GM19463 (cell line): ENCODE results near the gene GUCA1C.

ENCODE experiments used
- ATAC-seq: cut with Tn5 transposase; IDR thresholded peaks from one replicate; pipeline ENCODE4 v1.9.1; 2021; ENCODE audit warnings: mild to moderate bottlenecking, moderate library complexity; ENCODE audit not compliant: unreplicated experiment

Gene GUCA1C

GRCh38 chr3:108914774-108915641 is 38.7 kb downstream of the GUCA1C start:
- ATAC-seq, result peak; percentile 93

GRCh38 chr3:108909799-108910198 is 43.9 kb downstream of the GUCA1C start:
- ATAC-seq, result no peak

GRCh38 chr3:108907194-108907593 is 46.5 kb downstream of the GUCA1C start:
- ATAC-seq, result no peak

GRCh38 chr3:108899530-108899929 is 54.1 kb downstream of the GUCA1C start:
- ATAC-seq, result no peak

- no peak for ATAC-seq
These were observed 55.8 kb downstream of the GUCA1C start for GRCh38 chr3:108897883-108898282.

- ATAC-seq, result no peak
These were observed 58.7 kb downstream of the GUCA1C start for GRCh38 chr3:108894981-108895380.

GRCh38 chr3:108891833-108892232 is 61.8 kb downstream of the GUCA1C start:
- no peak for ATAC-seq

GRCh38 chr3:108887777-108888176 is 65.9 kb downstream of the GUCA1C start:
- no peak for ATAC-seq

GRCh38 chr3:108887121-108887520 is 66.6 kb downstream of the GUCA1C start:
- no peak for ATAC-seq

GRCh38 chr3:108883373-108883772 is 70.3 kb downstream of the GUCA1C start:
- no peak for ATAC-seq

- no peak for ATAC-seq
These were observed 70.9 kb downstream of the GUCA1C start for GRCh38 chr3:108882762-108883161.

- no peak for ATAC-seq
These were observed 73.8 kb downstream of the GUCA1C start for GRCh38 chr3:108879915-108880314.

GRCh38 chr3:108877901-108878300 is 75.8 kb downstream of the GUCA1C start:
- no peak for ATAC-seq

GRCh38 chr3:108863799-108864135 is 89.9 kb downstream of the GUCA1C start:
- ATAC-seq, result no peak

GRCh38 chr3:108862865-108863798 is 90.5 kb downstream of the GUCA1C start:
- peak; percentile 61 for ATAC-seq

GRCh38 chr3:108861401-108861800 is 92.3 kb downstream of the GUCA1C start:
- no peak for ATAC-seq
